Astrocyte (in vitro differentiated cells and primary cell): ENCODE measurements around the gene PLCB4. TPM values are rescaled to one million over a fixed set of nuclear protein-coding genes. Genes with fewer than 3 reads are reported as not detected.
A peak's percentile ranks its signal among the peaks of the same experiment; 100 is the strongest.

ENCODE experiments used
- DNase-seq: peaks from one replicate; pipeline ENCODE4 v3.0.0-alpha.2; 2010; ENCODE audit warnings: low read depth
- FAIRE-seq: peaks from 2 replicates; lab custom pipeline; 2011; peaks lifted over from hg19 to GRCh38; lab: Jason Lieb, UNC
- H2AFZ ChIP-seq: 2 replicates; pipeline ENCODE4 v1.6.0; 2012; ENCODE audit warnings: low read depth, low read length, inconsistent platforms
- H3K27ac ChIP-seq: 2 replicates; pipeline ENCODE4 v1.5.1; 2011; ENCODE audit warnings: low read depth, low read length, inconsistent platforms
- H3K27me3 ChIP-seq: 2 replicates; pipeline ENCODE4 v1.6.0; 2011; ENCODE audit warnings: low read length, inconsistent platforms; ENCODE audit not compliant: insufficient read depth
- H3K36me3 ChIP-seq: 2 replicates; pipeline ENCODE4 v1.5.1; 2011; ENCODE audit warnings: low read length, inconsistent platforms; ENCODE audit not compliant: insufficient read depth
- H3K4me1 ChIP-seq: 2 replicates; pipeline ENCODE4 v1.5.1; 2011; ENCODE audit warnings: low read length, inconsistent platforms; ENCODE audit not compliant: insufficient read depth
- H3K4me2 ChIP-seq: 2 replicates; pipeline ENCODE4 v1.6.0; 2012; ENCODE audit warnings: low read length, inconsistent platforms
- H3K4me3 ChIP-seq: 2 replicates; pipeline ENCODE4 v1.5.1; 2011; ENCODE audit warnings: low read depth, mild to moderate bottlenecking, low read length, inconsistent platforms; ENCODE audit not compliant: insufficient read depth
- H3K79me2 ChIP-seq: 2 replicates; pipeline ENCODE4 v1.6.0; 2012; ENCODE audit warnings: mild to moderate bottlenecking, low read length, inconsistent platforms; ENCODE audit not compliant: insufficient read depth
- H3K9ac ChIP-seq: 2 replicates; pipeline ENCODE4 v1.6.0; 2012; ENCODE audit warnings: mild to moderate bottlenecking, low read length, inconsistent platforms
- H3K9me3 ChIP-seq: 2 replicates; pipeline ENCODE4 v1.5.1; 2012; ENCODE audit warnings: low read depth, mild to moderate bottlenecking, low read length, inconsistent platforms; ENCODE audit not compliant: insufficient read depth
- H4K20me1 ChIP-seq: 2 replicates; pipeline ENCODE4 v1.6.0; 2012; ENCODE audit warnings: low read length, inconsistent platforms; ENCODE audit not compliant: insufficient read depth
- H3K27ac Mint-ChIP-seq: one replicate; pipeline ENCODE4 v1.8.0; 2021; ENCODE audit warnings: mild to moderate bottlenecking, mixed read lengths; ENCODE audit not compliant: unreplicated experiment
- H3K27me3 Mint-ChIP-seq: one replicate; pipeline ENCODE4 v1.8.0; 2021; ENCODE audit warnings: low read depth, mixed read lengths; ENCODE audit not compliant: unreplicated experiment
- H3K36me3 Mint-ChIP-seq: one replicate; pipeline ENCODE4 v1.8.0; 2021; ENCODE audit warnings: low read depth, mixed read lengths; ENCODE audit not compliant: unreplicated experiment
- H3K4me1 Mint-ChIP-seq: one replicate; pipeline ENCODE4 v1.8.0; 2021; ENCODE audit warnings: low read depth, mixed read lengths; ENCODE audit not compliant: unreplicated experiment
- H3K4me3 Mint-ChIP-seq: one replicate; pipeline ENCODE4 v1.8.0; 2021; ENCODE audit warnings: mild to moderate bottlenecking, moderate library complexity, mixed read lengths; ENCODE audit not compliant: unreplicated experiment
- H3K9me3 Mint-ChIP-seq: one replicate; pipeline ENCODE4 v1.8.0; 2021; ENCODE audit warnings: mild to moderate bottlenecking, mixed read lengths; ENCODE audit not compliant: unreplicated experiment
- CTCF ChIP-seq: IDR thresholded peaks from 2 replicates; pipeline ENCODE4 v1.5.1; 2011; ENCODE audit warnings: low read depth, mild to moderate bottlenecking, inconsistent platforms, low read length, moderate library complexity; ENCODE audit not compliant: insufficient read depth
- EZH2 ChIP-seq: IDR thresholded peaks from 2 replicates; pipeline ENCODE4 v1.6.1; 2012; ENCODE audit warnings: mild to moderate bottlenecking, low read length, inconsistent platforms; ENCODE audit not compliant: insufficient read depth
- total RNA-seq: library from RNA; stranded (reverse); gene quantifications from 2 replicates; pipeline ENCODE4 v1.2.1, GENCODE V29; 2021

Gene PLCB4
- total RNA-seq, 1 donor from 2014 or later = 58.2 TPM

- Mint-ChIP-seq H3K9me3 (no peaks in the 10 kb centered on the region), H3K4me1 (peaks cover 24% of the 10 kb centered on the region), H3K27me3 (no peaks in the 10 kb centered on the region), H3K36me3 (peaks cover 2% of the 10 kb centered on the region), H3K4me3 (no peak overlapping the region), H3K27ac (no peak overlapping the region)
- no peaks in the 10 kb centered on the region for H3K9me3 ChIP-seq
- no peak overlapping the region for H3K27ac ChIP-seq
- H3K27me3 ChIP-seq = no peaks in the 10 kb centered on the region
- H3K79me2 ChIP-seq = no peaks in the 10 kb centered on the region
- no peaks in the 10 kb centered on the region for H4K20me1 ChIP-seq
- H3K4me1 ChIP-seq = peaks cover 9% of the 10 kb centered on the region
- no peak for TF ChIP-seq CTCF
- TF ChIP-seq EZH2 = no peak
- FAIRE-seq = no peak
- no peak overlapping the region for H3K4me2 ChIP-seq
- no peaks in the 10 kb centered on the region for H3K36me3 ChIP-seq
- no peak overlapping the region for H3K4me3 ChIP-seq
- H2AFZ ChIP-seq = peak overlapping the region; percentile 5
- no peak for DNase-seq
- H3K9ac ChIP-seq = no peak overlapping the region
Observed at GRCh38 chr20:9302091-9302462, 233.2 kb downstream of the PLCB4 start.

- Mint-ChIP-seq H3K27ac (peak overlapping the region; percentile 20), H3K4me3 (no peak overlapping the region), H3K36me3 (peaks cover 3% of the 10 kb centered on the region), H3K4me1 (peaks cover 23% of the 10 kb centered on the region), H3K9me3 (no peaks in the 10 kb centered on the region), H3K27me3 (no peaks in the 10 kb centered on the region)
- no peaks in the 10 kb centered on the region for H4K20me1 ChIP-seq
- H2AFZ ChIP-seq = no peak overlapping the region
- H3K27ac ChIP-seq = no peak overlapping the region
- H3K27me3 ChIP-seq = no peaks in the 10 kb centered on the region
- DNase-seq (peak; percentile 32), FAIRE-seq (peak; percentile 81)
- TF ChIP-seq EZH2 = no peak
- no peak for TF ChIP-seq CTCF
- H3K9ac ChIP-seq = no peak overlapping the region
- H3K36me3 ChIP-seq = no peaks in the 10 kb centered on the region
- H3K4me3 ChIP-seq = no peak overlapping the region
- H3K4me2 ChIP-seq = no peak overlapping the region
- no peaks in the 10 kb centered on the region for H3K9me3 ChIP-seq
- H3K79me2 ChIP-seq = no peaks in the 10 kb centered on the region
- peaks cover 6% of the 10 kb centered on the region for H3K4me1 ChIP-seq
Observed at GRCh38 chr20:9306521-9306920, 237.6 kb downstream of the PLCB4 start.

- no peak overlapping the region for H2AFZ ChIP-seq
- Mint-ChIP-seq H3K27ac (no peak overlapping the region), H3K27me3 (no peaks in the 10 kb centered on the region), H3K4me3 (no peak overlapping the region), H3K4me1 (peaks cover 29% of the 10 kb centered on the region), H3K9me3 (no peaks in the 10 kb centered on the region), H3K36me3 (peaks cover 3% of the 10 kb centered on the region)
- peaks cover 11% of the 10 kb centered on the region for H3K4me1 ChIP-seq
- FAIRE-seq (no peak), DNase-seq (no peak)
- no peaks in the 10 kb centered on the region for H4K20me1 ChIP-seq
- H3K4me3 ChIP-seq = no peak overlapping the region
- no peak overlapping the region for H3K9ac ChIP-seq
- no peaks in the 10 kb centered on the region for H3K9me3 ChIP-seq
- no peaks in the 10 kb centered on the region for H3K27me3 ChIP-seq
- H3K79me2 ChIP-seq = no peaks in the 10 kb centered on the region
- no peak overlapping the region for H3K27ac ChIP-seq
- TF ChIP-seq CTCF = no peak
- TF ChIP-seq EZH2 = no peak
- H3K36me3 ChIP-seq = no peaks in the 10 kb centered on the region
- no peak overlapping the region for H3K4me2 ChIP-seq
Observed at GRCh38 chr20:9308056-9308455, 239.2 kb downstream of the PLCB4 start.
